Measurements from ENCODE around the gene FAM107B.

DNA sequence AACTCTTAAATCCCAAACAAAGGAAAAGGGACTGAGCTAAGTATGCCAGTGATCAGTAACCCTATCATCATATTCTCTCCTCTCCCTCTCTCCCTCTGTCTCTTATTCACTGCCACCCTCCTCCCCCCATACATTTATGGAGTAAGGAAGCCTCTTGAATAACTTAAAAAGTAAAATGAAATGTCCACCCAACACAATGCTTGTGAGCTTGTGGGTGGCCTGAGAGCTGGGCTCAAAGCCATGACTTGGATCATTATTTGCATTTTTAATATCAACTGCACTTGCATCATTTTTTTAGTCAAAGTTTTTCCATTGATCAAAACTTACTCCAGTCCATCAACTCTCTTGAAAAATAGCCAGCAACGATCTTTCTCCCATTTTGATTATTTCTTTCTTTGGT is 46.8 kb downstream of the FAM107B start:
- TF ChIP-seq, protein P1, sequence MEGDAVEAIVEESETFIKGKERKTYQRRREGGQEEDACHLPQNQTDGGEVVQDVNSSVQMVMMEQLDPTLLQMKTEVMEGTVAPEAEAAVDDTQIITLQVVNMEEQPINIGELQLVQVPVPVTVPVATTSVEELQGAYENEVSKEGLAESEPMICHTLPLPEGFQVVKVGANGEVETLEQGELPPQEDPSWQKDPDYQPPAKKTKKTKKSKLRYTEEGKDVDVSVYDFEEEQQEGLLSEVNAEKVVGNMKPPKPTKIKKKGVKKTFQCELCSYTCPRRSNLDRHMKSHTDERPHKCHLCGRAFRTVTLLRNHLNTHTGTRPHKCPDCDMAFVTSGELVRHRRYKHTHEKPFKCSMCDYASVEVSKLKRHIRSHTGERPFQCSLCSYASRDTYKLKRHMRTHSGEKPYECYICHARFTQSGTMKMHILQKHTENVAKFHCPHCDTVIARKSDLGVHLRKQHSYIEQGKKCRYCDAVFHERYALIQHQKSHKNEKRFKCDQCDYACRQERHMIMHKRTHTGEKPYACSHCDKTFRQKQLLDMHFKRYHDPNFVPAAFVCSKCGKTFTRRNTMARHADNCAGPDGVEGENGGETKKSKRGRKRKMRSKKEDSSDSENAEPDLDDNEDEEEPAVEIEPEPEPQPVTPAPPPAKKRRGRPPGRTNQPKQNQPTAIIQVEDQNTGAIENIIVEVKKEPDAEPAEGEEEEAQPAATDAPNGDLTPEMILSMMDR (tag by site-specific recombination; IDR thresholded peaks at IDR 0.05): no peak
- TF ChIP-seq, protein P2, sequence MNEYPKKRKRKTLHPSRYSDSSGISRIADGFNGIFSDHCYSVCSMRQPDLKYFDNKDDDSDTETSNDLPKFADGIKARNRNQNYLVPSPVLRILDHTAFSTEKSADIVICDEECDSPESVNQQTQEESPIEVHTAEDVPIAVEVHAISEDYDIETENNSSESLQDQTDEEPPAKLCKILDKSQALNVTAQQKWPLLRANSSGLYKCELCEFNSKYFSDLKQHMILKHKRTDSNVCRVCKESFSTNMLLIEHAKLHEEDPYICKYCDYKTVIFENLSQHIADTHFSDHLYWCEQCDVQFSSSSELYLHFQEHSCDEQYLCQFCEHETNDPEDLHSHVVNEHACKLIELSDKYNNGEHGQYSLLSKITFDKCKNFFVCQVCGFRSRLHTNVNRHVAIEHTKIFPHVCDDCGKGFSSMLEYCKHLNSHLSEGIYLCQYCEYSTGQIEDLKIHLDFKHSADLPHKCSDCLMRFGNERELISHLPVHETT (tag by site-specific recombination; IDR thresholded peaks at IDR 0.05): no peak
- no peak for TF ChIP-seq SETDB1 (IDR thresholded peaks at IDR 0.05; ENCODE audit: insufficient read length, low read length)
- TF ChIP-seq YY1 (tag by site-specific recombination; IDR thresholded peaks at IDR 0.05): no peak
- TF ChIP-seq ZNF777 (tag by site-specific recombination; IDR thresholded peaks at IDR 0.05; ENCODE audit: borderline replicate concordance): no peak

All from HEK293 (cell line).